ENCODE data around the gene STON2. TPM values are rescaled to one million over a fixed set of nuclear protein-coding genes. Genes with fewer than 3 reads are reported as not detected.

The STON2 gene
- total RNA-seq, 2 experiments from 2014 or later, result 0.08 to 0.32 TPM

GRCh38 chr14:81423504-81423903, 23.4 kb upstream of the STON2 start:
- ChIA-PET CTCF (no interaction called here), POLR2A (no interaction called here)

GRCh38 chr14:81418057-81418790, 18.1 kb upstream of the STON2 start:
- POLR2A ChIA-PET, result no interaction called here
- CTCF ChIA-PET, result no interaction called here

- CTCF ChIA-PET, result interaction anchor here (0.9 kb wide), 1 partner anchor 20 kb away, joined by 4 read pairs; no protein-coding TSS in a partner anchor
These were observed 16.9 kb upstream of the STON2 start for GRCh38 chr14:81416981-81417380.

GRCh38 chr14:81416194-81416952, 16.2 kb upstream of the STON2 start:
- CTCF ChIA-PET, result interaction anchor here (0.7 to 0.9 kb wide), 2 partner anchors 21 to 1738 kb away, joined by 3 to 4 read pairs; no protein-coding TSS in a partner anchor
- POLR2A ChIA-PET, result interaction anchor here (0.7 kb wide), 1 partner anchor 56 kb away, joined by 10 read pairs; no protein-coding TSS in a partner anchor

More at GRCh38 chr14:81416981-81417380, 16.9 kb upstream of the STON2 start:
- POLR2A ChIA-PET, result no interaction called here

GRCh38 chr14:81415781-81416180, 15.7 kb upstream of the STON2 start:
- CTCF ChIA-PET, result interaction anchor here (0.7 to 0.9 kb wide), 2 partner anchors 21 to 1738 kb away, joined by 3 to 4 read pairs; no protein-coding TSS in a partner anchor

GRCh38 chr14:81414123-81414522, 14.0 kb upstream of the STON2 start:
- ChIA-PET POLR2A (no interaction called here), CTCF (interaction anchor here (0.7 kb wide), 1 partner anchor 41 kb away, joined by 3 read pairs; no protein-coding TSS in a partner anchor)

More at GRCh38 chr14:81415781-81416180, 15.7 kb upstream of the STON2 start:
- POLR2A ChIA-PET, result interaction anchor here (0.6 to 0.7 kb wide), 2 partner anchors 55 to 57 kb away, joined by 7 to 10 read pairs; no protein-coding TSS in a partner anchor

GRCh38 chr14:81412779-81413178, 12.7 kb upstream of the STON2 start:
- ChIA-PET CTCF (no interaction called here), POLR2A (no interaction called here)

- ChIA-PET POLR2A (no interaction called here), CTCF (no interaction called here)
These were observed 8.5 kb upstream of the STON2 start for GRCh38 chr14:81408595-81408994.

GRCh38 chr14:81406863-81407262, 6.7 kb upstream of the STON2 start:
- POLR2A ChIA-PET, result no interaction called here
- CTCF ChIA-PET, result interaction anchor here (0.5 kb wide), 1 partner anchor 143 kb away, joined by 3 read pairs; no protein-coding TSS in a partner anchor

GRCh38 chr14:81402123-81402495, 2.0 kb upstream of the STON2 start:
- ChIA-PET POLR2A (no interaction called here), CTCF (no interaction called here)

GRCh38 chr14:81401420-81402122, 1.4 kb upstream of the STON2 start:
- ChIA-PET POLR2A (no interaction called here), CTCF (no interaction called here)

GRCh38 chr14:81400852-81401251, 728 bp upstream of the STON2 start:
- CTCF ChIA-PET, result no interaction called here
- POLR2A ChIA-PET, result no interaction called here

GRCh38 chr14:81398196-81398891, 1.8 kb downstream of the STON2 start:
- CTCF ChIA-PET, result no interaction called here
- POLR2A ChIA-PET, result no interaction called here

GRCh38 chr14:81396113-81396512, 4.0 kb downstream of the STON2 start:
- POLR2A ChIA-PET, result no interaction called here
- CTCF ChIA-PET, result no interaction called here

GRCh38 chr14:81394739-81395138, 5.4 kb downstream of the STON2 start:
- ChIA-PET POLR2A (no interaction called here), CTCF (no interaction called here)

GRCh38 chr14:81392976-81393643, 7.0 kb downstream of the STON2 start:
- ChIA-PET CTCF (no interaction called here), POLR2A (no interaction called here)

GRCh38 chr14:81392052-81392451, 8.1 kb downstream of the STON2 start:
- ChIA-PET POLR2A (no interaction called here), CTCF (no interaction called here)

- ChIA-PET POLR2A (no interaction called here), CTCF (no interaction called here)
These were observed 9.4 kb downstream of the STON2 start for GRCh38 chr14:81390696-81391095.

- ChIA-PET CTCF (no interaction called here), POLR2A (no interaction called here)
These were observed 11.8 kb downstream of the STON2 start for GRCh38 chr14:81388336-81388735.
